Measurements from ENCODE around the gene YPEL3. TPM values are rescaled to one million over a fixed set of nuclear protein-coding genes. Genes with fewer than 3 reads are reported as not detected.

YPEL3 gene
- total RNA-seq, 4 donors from 2014 or later: 97.2 to 197 (median 154) TPM

GRCh38 chr16:30137897-30138296 lies 41.9 kb upstream of the YPEL3 start:
- ATAC-seq: no peak
- no peaks in the 10 kb centered on the region for H3K36me3 ChIP-seq
- no peak for TF ChIP-seq CTCF (IDR thresholded peaks at IDR 0.05 in 4 of 5, conservative IDR thresholded peaks at IDR 0.05 in 1 of 5)
- TF ChIP-seq POLR2A (IDR thresholded peaks at IDR 0.05): no peak
- intact Hi-C loops (cut with DNase I; ENCODE audit: low total_unique reads) (no loop called here), in situ Hi-C loops (cut with MboI; ENCODE audit: low sequenced_read_pairs in 4 of 4) (no loop called here)
- no peaks in the 10 kb centered on the region for H3K27me3 ChIP-seq
- H3K9me3 ChIP-seq: no peaks in the 10 kb centered on the region
- no peak overlapping the region for H3K4me3 ChIP-seq
- H3K4me1 ChIP-seq: no peaks in the 10 kb centered on the region
- H3K27ac ChIP-seq: no peak overlapping the region
- no peak for DNase-seq

- Histone ChIP-seq H3K27me3 (no peaks in the 10 kb centered on the region), H3K36me3 (no peaks in the 10 kb centered on the region), H3K4me1 (no peaks in the 10 kb centered on the region), H3K4me3 (no peak overlapping the region), H3K27ac (no peak overlapping the region), H3K9me3 (no peaks in the 10 kb centered on the region)
- intact Hi-C loops (cut with DNase I; ENCODE audit: low total_unique reads) (no loop called here), in situ Hi-C loops (cut with MboI; ENCODE audit: low sequenced_read_pairs in 4 of 4) (no loop called here)
- no peak for DNase-seq
- ATAC-seq: no peak
- no peak for TF ChIP-seq CTCF (IDR thresholded peaks at IDR 0.05 in 4 of 5, conservative IDR thresholded peaks at IDR 0.05 in 1 of 5)
- no peak for TF ChIP-seq POLR2A (IDR thresholded peaks at IDR 0.05)
Observed at GRCh38 chr16:30136971-30137605, 41.1 kb upstream of the YPEL3 start.

GRCh38 chr16:30132591-30132990 lies 36.6 kb upstream of the YPEL3 start:
- no peak overlapping the region for H3K27ac ChIP-seq
- no peak for DNase-seq
- H3K4me1 ChIP-seq: no peaks in the 10 kb centered on the region
- ATAC-seq: no peak
- intact Hi-C loops (cut with DNase I; ENCODE audit: low total_unique reads): no loop called here
- no peak overlapping the region for H3K4me3 ChIP-seq
- no peaks in the 10 kb centered on the region for H3K27me3 ChIP-seq
- H3K9me3 ChIP-seq: no peaks in the 10 kb centered on the region
- in situ Hi-C loops (cut with MboI; ENCODE audit: low sequenced_read_pairs in 4 of 4): no loop called here
- TF ChIP-seq CTCF (IDR thresholded peaks at IDR 0.05 in 4 of 5, conservative IDR thresholded peaks at IDR 0.05 in 1 of 5) (no peak), POLR2A (IDR thresholded peaks at IDR 0.05) (no peak)
- no peaks in the 10 kb centered on the region for H3K36me3 ChIP-seq

GRCh38 chr16:30131869-30132475 lies 36.0 kb upstream of the YPEL3 start:
- no peak for TF ChIP-seq POLR2A (IDR thresholded peaks at IDR 0.05)
- TF ChIP-seq CTCF (IDR thresholded peaks at IDR 0.05 in 4 of 5, conservative IDR thresholded peaks at IDR 0.05 in 1 of 5): no peak
- Histone ChIP-seq H3K9me3 (no peaks in the 10 kb centered on the region), H3K4me1 (no peaks in the 10 kb centered on the region), H3K27me3 (no peaks in the 10 kb centered on the region), H3K4me3 (no peak overlapping the region), H3K27ac (no peak overlapping the region), H3K36me3 (no peaks in the 10 kb centered on the region)
- in situ Hi-C loops (cut with MboI; ENCODE audit: low sequenced_read_pairs in 4 of 4): no loop called here
- intact Hi-C loops (cut with DNase I; ENCODE audit: low total_unique reads): no loop called here
- ATAC-seq (no peak), DNase-seq (no peak)
